Lower leg skin (tissue), 3 donors: Measurements from ENCODE around the gene PMPCA.

Experiments
- CTCF ChIP-seq, 3 donors: fragments of 450-650 bp; IDR thresholded peaks; one replicate each; pipeline ENCODE4 v1.5.1; 2016; ENCODE audit warnings: antibody characterized with exemption in 3 of 3, mild to moderate bottlenecking in 3 of 3, moderate library complexity in 2 of 3
- POLR2A ChIP-seq, 2 donors: fragments of 450-650 bp; IDR thresholded peaks; one replicate each; pipeline ENCODE4 v1.6.1; 2016 to 2017; ENCODE audit warnings: antibody characterized with exemption in 2 of 2, mild to moderate bottlenecking in 1 of 2, moderate library complexity in 1 of 2

- TF ChIP-seq CTCF (IDR thresholded peaks at IDR 0.05) (no peak), POLR2A (IDR thresholded peaks at IDR 0.05) (no peak)
Observed at GRCh38 chr9:136402067-136402466, 8.4 kb upstream of the PMPCA start.
